K562 (cell line): Measurements from ENCODE around the gene CXCR2. TPM values are rescaled to one million over a fixed set of nuclear protein-coding genes. Genes with fewer than 3 reads are reported as not detected.

Source experiments
- CBFA2T2 ChIP-seq: fragments of 450-650 bp; conservative IDR thresholded peaks from 2 replicates; pipeline ENCODE4 v1.6.1; 2017; ENCODE audit warnings: mild to moderate bottlenecking
- EZH2 ChIP-seq: IDR thresholded peaks from 2 replicates; pipeline ENCODE4 v1.6.1; 2012; ENCODE audit warnings: low read depth, mild to moderate bottlenecking, inconsistent platforms, low read length, borderline replicate concordance
- KDM5B ChIP-seq: fragments of 200-600 bp; sonication (generic); IDR thresholded peaks from 2 replicates; pipeline ENCODE4 v1.6.1; 2012; ENCODE audit warnings: low read depth, mild to moderate bottlenecking, moderate library complexity, low read length, control low read depth, inconsistent platforms; ENCODE audit not compliant: insufficient replicate concordance
- MAFG ChIP-seq: fragments of 450-650 bp; conservative IDR thresholded peaks from 2 replicates; pipeline ENCODE4 v1.6.1; 2016; ENCODE audit warnings: missing genetic modification characterization, missing compliant biosample characterization
- NFE2 ChIP-seq: IDR thresholded peaks from 2 replicates; pipeline ENCODE4 v1.6.1; 2014; ENCODE audit warnings: antibody characterized with exemption, low read depth
- SIN3A ChIP-seq, 2 experiments: fragments of 150-350 bp in 1 of 2; IDR thresholded peaks; 2 replicates each; pipeline ENCODE4 v1.6.1; 2011 to 2016; ENCODE audit warnings: borderline replicate concordance in 2 of 2, low read depth in 2 of 2, low read length in 2 of 2, mild to moderate bottlenecking in 2 of 2, moderate library complexity in 2 of 2; ENCODE audit not compliant: control insufficient read depth in 1 of 2
- USF2 ChIP-seq: sonication (generic); formaldehyde crosslinking; IDR thresholded peaks from 2 replicates; pipeline ENCODE4 v1.5.0; 2020; ENCODE audit warnings: missing genetic modification reagents
- VEZF1 ChIP-seq: fragments of 200-800 bp; sonication (Bioruptor generic); IDR thresholded peaks from 2 replicates; pipeline ENCODE4 v1.6.1; 2017; ENCODE audit warnings: missing genetic modification characterization, missing compliant biosample characterization
- ZFP1 ChIP-seq: fragments of 450-650 bp; formaldehyde crosslinking; IDR thresholded peaks from 2 replicates; pipeline ENCODE4 v1.4.0; 2020; ENCODE audit warnings: mild to moderate bottlenecking, mixed read lengths
- ZNF146 ChIP-seq: IDR thresholded peaks from one replicate; pipeline ENCODE4 v1.6.1; 2018; ENCODE audit warnings: missing compliant biosample characterization; ENCODE audit not compliant: unreplicated experiment
- ZNF23 ChIP-seq: fragments of 250-450 bp; sonication (Bioruptor Pico); IDR thresholded peaks from 2 replicates; pipeline ENCODE4 v1.4.0; 2020; ENCODE audit warnings: mild to moderate bottlenecking
- ZNF316 ChIP-seq: fragments of 450-650 bp; IDR thresholded peaks from 2 replicates; pipeline ENCODE4 v1.6.1; 2016
- polyA plus RNA-seq, 8 experiments: library from polyadenylated mRNA; depleted of rRNA in 4 of 8; stranded (reverse) in 5 of 8; unstranded in 3 of 8; fragments of >200 nt; fragmentation: Nextera tagmentation in 2 of 8; fragmentation: Illumina TruSeq in 1 of 8; extraction: Ambion mirVana in 2 of 8; extraction: Trizol in 1 of 8; gene quantifications; 2 replicates each; pipeline versions ENCODE4 v1.2.1 to v1.2.3, GENCODE V29; 2011 to 2014; ENCODE audit warnings: inconsistent platforms in 1 of 8, missing spikeins in 1 of 8
- total RNA-seq, 7 experiments: library from RNA; depleted of rRNA in 6 of 7; stranded (reverse); fragments of >200 nt in 6 of 7; fragmentation: Illumina TruSeq in 2 of 7; extraction: Trizol in 2 of 7; gene quantifications; 2 replicates each; pipeline versions ENCODE4 v1.2.1 to v1.2.3, GENCODE V29; 2011 to 2021; ENCODE audit warnings: low replicate concordance in 1 of 7

CXCR2 gene
- total and polyA plus RNA-seq, 9 of the 15 experiments (the other 6 are each of a cell fraction or from before 2014, with no cell fraction given): not detected

- TF ChIP-seq VEZF1 (CRISPR knock-in tag) (peak; percentile 27; the same call in 1 of the 2 replicates), SIN3A (IDR thresholded peaks at IDR 0.05; ENCODE audit: borderline replicate concordance in 2 of 2, control insufficient read depth in 1 of 2, low read depth in 2 of 2, low read length in 2 of 2) (no peak), KDM5B (no peak), EZH2 (no peak), CBFA2T2 (no peak), MAFG (tag) (peak; percentile 77), USF2 (CRISPR knock-in tag) (no peak), ZNF146 (CRISPR knock-in tag) (no peak), ZNF316 (peak; percentile 95), NFE2 (peak; percentile 82), ZFP1 (CRISPR knock-in tag) (no peak), ZNF23 (CRISPR knock-in tag) (no peak)
Observed at GRCh38 chr2:218180467-218181114, 54.8 kb downstream of the CXCR2 start (continued).
